ENCODE data around the gene SRRM2.

DNA sequence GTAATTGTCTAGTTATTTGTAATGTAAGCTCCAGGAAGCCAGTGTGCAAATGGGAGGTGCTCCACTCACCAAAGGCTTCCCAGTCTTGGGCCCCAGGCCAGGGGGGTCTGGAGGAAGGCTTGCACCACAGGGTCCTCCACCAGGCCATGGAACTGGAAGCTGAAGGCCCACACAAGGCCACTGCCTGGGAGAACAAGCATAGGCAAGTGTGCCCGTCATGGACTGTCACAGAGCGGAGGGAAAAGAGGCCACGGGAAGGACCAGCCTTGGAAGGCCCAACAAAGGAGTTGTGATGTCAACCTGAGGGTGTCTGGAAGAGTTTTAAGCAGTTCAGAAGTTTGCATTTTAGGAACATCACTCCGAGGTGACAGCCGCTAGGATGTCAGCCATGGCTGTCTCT is 3.0 kb upstream of the SRRM2 start:
- TF ChIP-seq, protein P1, sequence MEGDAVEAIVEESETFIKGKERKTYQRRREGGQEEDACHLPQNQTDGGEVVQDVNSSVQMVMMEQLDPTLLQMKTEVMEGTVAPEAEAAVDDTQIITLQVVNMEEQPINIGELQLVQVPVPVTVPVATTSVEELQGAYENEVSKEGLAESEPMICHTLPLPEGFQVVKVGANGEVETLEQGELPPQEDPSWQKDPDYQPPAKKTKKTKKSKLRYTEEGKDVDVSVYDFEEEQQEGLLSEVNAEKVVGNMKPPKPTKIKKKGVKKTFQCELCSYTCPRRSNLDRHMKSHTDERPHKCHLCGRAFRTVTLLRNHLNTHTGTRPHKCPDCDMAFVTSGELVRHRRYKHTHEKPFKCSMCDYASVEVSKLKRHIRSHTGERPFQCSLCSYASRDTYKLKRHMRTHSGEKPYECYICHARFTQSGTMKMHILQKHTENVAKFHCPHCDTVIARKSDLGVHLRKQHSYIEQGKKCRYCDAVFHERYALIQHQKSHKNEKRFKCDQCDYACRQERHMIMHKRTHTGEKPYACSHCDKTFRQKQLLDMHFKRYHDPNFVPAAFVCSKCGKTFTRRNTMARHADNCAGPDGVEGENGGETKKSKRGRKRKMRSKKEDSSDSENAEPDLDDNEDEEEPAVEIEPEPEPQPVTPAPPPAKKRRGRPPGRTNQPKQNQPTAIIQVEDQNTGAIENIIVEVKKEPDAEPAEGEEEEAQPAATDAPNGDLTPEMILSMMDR (IDR thresholded peaks at IDR 0.05): no peak
- no peak for TF ChIP-seq EP300 (IDR thresholded peaks at IDR 0.05)
